GM23338 (cell line): ENCODE measurements around the gene KIFC1.

Experiments
- EZH2 ChIP-seq: fragments of 200-600 bp; sonication (generic); IDR thresholded peaks from one replicate; pipeline ENCODE4 v1.8.0; 2017; ENCODE audit warnings: antibody characterized with exemption, mild to moderate bottlenecking, low read depth; ENCODE audit not compliant: unreplicated experiment
- EZH2phosphoT487 ChIP-seq: fragments of 200-600 bp; sonication (generic); IDR thresholded peaks from one replicate; pipeline ENCODE4 v1.8.1; 2018; ENCODE audit warnings: antibody characterized with exemption; ENCODE audit not compliant: unreplicated experiment
- JUNB ChIP-seq: IDR thresholded peaks from one replicate; pipeline ENCODE4 v1.6.1; 2016; ENCODE audit warnings: antibody characterized with exemption; ENCODE audit not compliant: unreplicated experiment
- POLR2AphosphoS5 ChIP-seq: IDR thresholded peaks from 2 replicates; pipeline ENCODE4 v1.6.1; 2016; ENCODE audit warnings: antibody characterized with exemption, low read depth
- REST ChIP-seq: IDR thresholded peaks from one replicate; pipeline ENCODE4 v1.6.1; 2018; ENCODE audit warnings: antibody characterized with exemption; ENCODE audit not compliant: unreplicated experiment
- TF ChIP-seq, protein P1 (sequence below), 2 experiments: fragments of 200-600 bp in 1 of 2; sonication (generic) in 1 of 2; conservative IDR thresholded peaks; 2 replicates each; pipeline versions ENCODE4 v1.5.1 to v1.6.1; 2016 to 2017; ENCODE audit warnings: antibody characterized with exemption in 2 of 2, low read depth in 2 of 2, mild to moderate bottlenecking in 2 of 2, moderate library complexity in 1 of 2

- TF ChIP-seq, protein P1, sequence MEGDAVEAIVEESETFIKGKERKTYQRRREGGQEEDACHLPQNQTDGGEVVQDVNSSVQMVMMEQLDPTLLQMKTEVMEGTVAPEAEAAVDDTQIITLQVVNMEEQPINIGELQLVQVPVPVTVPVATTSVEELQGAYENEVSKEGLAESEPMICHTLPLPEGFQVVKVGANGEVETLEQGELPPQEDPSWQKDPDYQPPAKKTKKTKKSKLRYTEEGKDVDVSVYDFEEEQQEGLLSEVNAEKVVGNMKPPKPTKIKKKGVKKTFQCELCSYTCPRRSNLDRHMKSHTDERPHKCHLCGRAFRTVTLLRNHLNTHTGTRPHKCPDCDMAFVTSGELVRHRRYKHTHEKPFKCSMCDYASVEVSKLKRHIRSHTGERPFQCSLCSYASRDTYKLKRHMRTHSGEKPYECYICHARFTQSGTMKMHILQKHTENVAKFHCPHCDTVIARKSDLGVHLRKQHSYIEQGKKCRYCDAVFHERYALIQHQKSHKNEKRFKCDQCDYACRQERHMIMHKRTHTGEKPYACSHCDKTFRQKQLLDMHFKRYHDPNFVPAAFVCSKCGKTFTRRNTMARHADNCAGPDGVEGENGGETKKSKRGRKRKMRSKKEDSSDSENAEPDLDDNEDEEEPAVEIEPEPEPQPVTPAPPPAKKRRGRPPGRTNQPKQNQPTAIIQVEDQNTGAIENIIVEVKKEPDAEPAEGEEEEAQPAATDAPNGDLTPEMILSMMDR (conservative IDR thresholded peaks at IDR 0.05; ENCODE audit: low read depth in 2 of 2): no peak
- TF ChIP-seq EZH2phosphoT487 (no peak), POLR2AphosphoS5 (no peak), EZH2 (no peak), JUNB (no peak), REST (no peak)
Measured at GRCh38 chr6:33390173-33390572, 1.4 kb upstream of the KIFC1 start.
